Muscle of leg (tissue), 11 donors: ENCODE measurements around the gene RUSF1. TPM values are rescaled to one million over a fixed set of nuclear protein-coding genes. Genes with fewer than 3 reads are reported as not detected.

ENCODE experiments used
- DNase-seq: peaks from one replicate; pipeline ENCODE4 v3.0.0; 2013
- H3K27ac ChIP-seq: one replicate; pipeline ENCODE4 v1.5.1; 2013; ENCODE audit warnings: mild to moderate bottlenecking, low read length, control low read depth
- H3K27me3 ChIP-seq: one replicate; pipeline ENCODE4 v1.6.1; 2013; ENCODE audit warnings: low read length; ENCODE audit not compliant: control insufficient read depth, insufficient read depth
- H3K36me3 ChIP-seq: one replicate; pipeline ENCODE4 v1.6.1; 2013; ENCODE audit warnings: low read length; ENCODE audit not compliant: control insufficient read depth, insufficient read depth
- H3K4me1 ChIP-seq: one replicate; pipeline ENCODE4 v1.6.1; 2013; ENCODE audit warnings: low read length; ENCODE audit not compliant: control insufficient read depth, insufficient read depth
- H3K4me3 ChIP-seq: one replicate; pipeline ENCODE4 v1.5.1; 2013; ENCODE audit warnings: low read length, control low read depth
- H3K9me3 ChIP-seq: replicated peaks from 2 replicates; pipeline ENCODE4 v1.6.1; 2013; ENCODE audit warnings: low read depth, low read length; ENCODE audit not compliant: control insufficient read depth
- WGBS: methylation state at CpG from one replicate; pipeline ENCODE4 v1.1.5; 2013; ENCODE audit warnings: missing lambda C conversion rate; ENCODE audit not compliant: insufficient coverage; 5-methylcytosine and 5-hydroxymethylcytosine counted together
- polyA plus RNA-seq, 8 donors: library from polyadenylated mRNA; unstranded; fragments of 120-200 nt; gene quantifications; one replicate each; pipeline versions ENCODE4 v1.2.1 to v1.2.3, GENCODE V29; 2013; ENCODE audit warnings: inconsistent platforms in 1 of 8, low replicate concordance in 1 of 8; ENCODE audit not compliant: insufficient read length in 8 of 8, insufficient read depth in 1 of 8
- total RNA-seq: library from RNA; stranded (reverse); fragments of 120-200 nt; gene quantifications from one replicate; pipeline ENCODE4 v1.2.4, GENCODE V29; 2013

The RUSF1 gene
- total and polyA plus RNA-seq, 9 donors = 34.7 to 57.8 (median 49.4) TPM

- H3K9me3 ChIP-seq = no peaks in the 10 kb centered on the region
- WGBS = no CpG with 5 or more reads among the region's 4 CpGs
- DNase-seq = no peak
- no peak overlapping the region for H3K4me3 ChIP-seq
- H3K27ac ChIP-seq = no peak overlapping the region
- H3K27me3 ChIP-seq = no peaks in the 10 kb centered on the region
- H3K36me3 ChIP-seq = peaks cover 55% of the 10 kb centered on the region
- peaks cover 5% of the 10 kb centered on the region for H3K4me1 ChIP-seq
Measured at GRCh38 chr16:31501966-31502348, 6.2 kb downstream of the RUSF1 start.

- H3K9me3 ChIP-seq = no peaks in the 10 kb centered on the region
- H3K27ac ChIP-seq = no peak overlapping the region
- no peaks in the 10 kb centered on the region for H3K4me1 ChIP-seq
- H3K27me3 ChIP-seq = no peaks in the 10 kb centered on the region
- no peak overlapping the region for H3K4me3 ChIP-seq
- 100% methylated on average over 1 of the region's 3 CpGs for WGBS
- H3K36me3 ChIP-seq = peaks cover 61% of the 10 kb centered on the region
- DNase-seq = no peak
Measured at GRCh38 chr16:31501226-31501965, 6.8 kb downstream of the RUSF1 start.

- H3K27ac ChIP-seq = no peak overlapping the region
- no peak overlapping the region for H3K4me3 ChIP-seq
- peaks cover 65% of the 10 kb centered on the region for H3K36me3 ChIP-seq
- WGBS = 93% methylated on average over 7 of the region's 8 CpGs
- H3K4me1 ChIP-seq = no peaks in the 10 kb centered on the region
- no peaks in the 10 kb centered on the region for H3K9me3 ChIP-seq
- no peaks in the 10 kb centered on the region for H3K27me3 ChIP-seq
- no peak for DNase-seq
Measured at GRCh38 chr16:31499928-31500327, 8.3 kb downstream of the RUSF1 start.

GRCh38 chr16:31498493-31498892 lies 9.7 kb downstream of the RUSF1 start:
- H3K36me3 ChIP-seq = peaks cover 71% of the 10 kb centered on the region
- no peak for DNase-seq
- no peaks in the 10 kb centered on the region for H3K9me3 ChIP-seq
- 99% methylated on average over 7 of the region's 8 CpGs for WGBS
- H3K4me3 ChIP-seq = no peak overlapping the region
- H3K4me1 ChIP-seq = no peaks in the 10 kb centered on the region
- H3K27ac ChIP-seq = no peak overlapping the region
- no peaks in the 10 kb centered on the region for H3K27me3 ChIP-seq

GRCh38 chr16:31496670-31497069 lies 11.5 kb downstream of the RUSF1 start:
- no peak for DNase-seq
- no peak overlapping the region for H3K27ac ChIP-seq
- no peaks in the 10 kb centered on the region for H3K9me3 ChIP-seq
- no peaks in the 10 kb centered on the region for H3K4me1 ChIP-seq
- peaks cover 88% of the 10 kb centered on the region for H3K36me3 ChIP-seq
- H3K27me3 ChIP-seq = no peaks in the 10 kb centered on the region
- no peak overlapping the region for H3K4me3 ChIP-seq
- 94% methylated on average over 5 of the region's 10 CpGs for WGBS

- DNase-seq = no peak
- Histone ChIP-seq H3K9me3 (no peaks in the 10 kb centered on the region), H3K4me1 (peaks cover 3% of the 10 kb centered on the region), H3K27ac (no peak overlapping the region), H3K4me3 (no peak overlapping the region), H3K36me3 (peaks cover 80% of the 10 kb centered on the region), H3K27me3 (no peaks in the 10 kb centered on the region)
- 93% methylated on average over 7 of the region's 18 CpGs for WGBS
Measured at GRCh38 chr16:31493506-31494125, 14.6 kb downstream of the RUSF1 start.

- peaks cover 14% of the 10 kb centered on the region for H3K27me3 ChIP-seq
- peaks cover 20% of the 10 kb centered on the region for H3K4me1 ChIP-seq
- WGBS = 100% methylated on average over 5 of the region's 8 CpGs
- H3K27ac ChIP-seq = no peak overlapping the region
- no peak overlapping the region for H3K4me3 ChIP-seq
- DNase-seq = no peak
- H3K9me3 ChIP-seq = no peaks in the 10 kb centered on the region
- peaks cover 63% of the 10 kb centered on the region for H3K36me3 ChIP-seq
Measured at GRCh38 chr16:31491778-31492418, 16.3 kb downstream of the RUSF1 start.

- H3K27ac ChIP-seq = no peak overlapping the region
- peaks cover 23% of the 10 kb centered on the region for H3K27me3 ChIP-seq
- no peak overlapping the region for H3K4me3 ChIP-seq
- H3K9me3 ChIP-seq = no peaks in the 10 kb centered on the region
- DNase-seq = no peak
- H3K4me1 ChIP-seq = peaks cover 39% of the 10 kb centered on the region
- H3K36me3 ChIP-seq = peaks cover 43% of the 10 kb centered on the region
- WGBS = 79% methylated on average over 8 of the region's 22 CpGs
Measured at GRCh38 chr16:31489616-31490584, 18.3 kb downstream of the RUSF1 start.

- Histone ChIP-seq H3K36me3 (peaks cover 37% of the 10 kb centered on the region), H3K27ac (no peak overlapping the region), H3K4me3 (no peak overlapping the region), H3K9me3 (no peaks in the 10 kb centered on the region), H3K27me3 (peaks cover 23% of the 10 kb centered on the region), H3K4me1 (peaks cover 45% of the 10 kb centered on the region)
- DNase-seq = no peak
- no CpG with 5 or more reads among the region's 7 CpGs for WGBS
Measured at GRCh38 chr16:31489298-31489564, 19.0 kb downstream of the RUSF1 start.
